IMR-90 (cell line): ENCODE results near the gene NCR2. TPM values are rescaled to one million over a fixed set of nuclear protein-coding genes. Genes with fewer than 3 reads are reported as not detected.

Experiments used
- ATAC-seq: fragments of 200-7000 bp; cut with Tn5 transposase; 2 replicates; pipeline ENCODE4 v1.9.1; 2020; ENCODE audit warnings: low read depth, mild to moderate bottlenecking, moderate library complexity
- BruUV-seq: library from RNA; stranded (reverse); fragments of 400-500 nt; replicated peaks from 2 replicates; lab custom pipeline; 2021; lab: Mats Ljungman, UMichigan
- CTCF ChIA-PET: fragments of 300-600 bp; formaldehyde crosslinking; extraction: SDS; loops from one replicate; lab custom pipeline; 2021; ENCODE audit warnings: antibody characterized with exemption; lab: Yijun Ruan, JAX
- POLR2A ChIA-PET: fragments of 300-600 bp; sonication (Branson Sonifier 250); formaldehyde crosslinking; loops from one replicate; lab custom pipeline; 2022; ENCODE audit warnings: antibody characterized with exemption; ENCODE audit not compliant: unreplicated experiment; lab: Charles Lee
- DNase-seq: peaks from one replicate; pipeline ENCODE4 v3.0.0; 2013
- H2AFZ ChIP-seq: replicated peaks from 2 replicates; pipeline ENCODE3; 2013; ENCODE audit warnings: low read length, mild to moderate bottlenecking; ENCODE audit not compliant: poor library complexity
- H2AK5ac ChIP-seq: 2 replicates; pipeline ENCODE4 v1.6.1; 2013; ENCODE audit warnings: low read depth, low read length, inconsistent platforms
- H2AK9ac ChIP-seq: replicated peaks from 2 replicates; pipeline ENCODE3; 2013; ENCODE audit warnings: mild to moderate bottlenecking, low read depth, low read length, moderate library complexity; ENCODE audit not compliant: poor library complexity
- H2BK120ac ChIP-seq: 2 replicates; pipeline ENCODE4 v1.6.1; 2013; ENCODE audit warnings: low read depth, low read length, inconsistent platforms
- H2BK15ac ChIP-seq: 3 replicates; pipeline ENCODE4 v1.6.1; 2013; ENCODE audit warnings: low read depth, low read length, inconsistent platforms
- H2BK20ac ChIP-seq: 2 replicates; pipeline ENCODE4 v1.6.1; 2013; ENCODE audit warnings: low read depth, mild to moderate bottlenecking, inconsistent platforms, low read length, moderate library complexity
- H2BK5ac ChIP-seq: 2 replicates; pipeline ENCODE4 v1.6.1; 2013; ENCODE audit warnings: mild to moderate bottlenecking, low read depth, low read length, inconsistent platforms; ENCODE audit not compliant: poor library complexity, severe bottlenecking
- H3K14ac ChIP-seq: replicated peaks from 2 replicates; pipeline ENCODE4 v1.6.1; 2013; ENCODE audit warnings: low read depth, low read length, inconsistent platforms
- H3K18ac ChIP-seq: 2 replicates; pipeline ENCODE4 v1.6.1; 2013; ENCODE audit warnings: low read depth, low read length, control low read depth
- H3K23ac ChIP-seq: 2 replicates; pipeline ENCODE4 v1.6.1; 2013; ENCODE audit warnings: low read depth, low read length, inconsistent platforms
- H3K27ac ChIP-seq: 2 replicates; pipeline ENCODE4 v1.5.1; 2013; ENCODE audit warnings: mild to moderate bottlenecking, control low read depth, low read length; ENCODE audit not compliant: insufficient read depth
- H3K27me3 ChIP-seq: 2 replicates; pipeline ENCODE4 v1.6.1; 2013; ENCODE audit warnings: low read length; ENCODE audit not compliant: control insufficient read depth, insufficient read depth
- H3K36me3 ChIP-seq: 2 replicates; pipeline ENCODE4 v1.6.1; 2013; ENCODE audit warnings: low read length, mixed read lengths; ENCODE audit not compliant: control insufficient read depth, insufficient read depth
- H3K4ac ChIP-seq: 2 replicates; pipeline ENCODE4 v1.6.1; 2013; ENCODE audit warnings: low read depth, low read length, inconsistent platforms
- H3K4me1 ChIP-seq: 2 replicates; pipeline ENCODE4 v1.6.1; 2013; ENCODE audit warnings: low read length, mixed read lengths; ENCODE audit not compliant: control insufficient read depth, insufficient read depth
- H3K4me2 ChIP-seq: 2 replicates; pipeline ENCODE4 v1.6.1; 2013; ENCODE audit warnings: low read depth, mild to moderate bottlenecking, control low read depth, low read length, moderate library complexity
- H3K4me3 ChIP-seq: 2 replicates; pipeline ENCODE4 v1.5.1; 2013; ENCODE audit warnings: low read depth, mild to moderate bottlenecking, control low read depth, low read length, moderate library complexity; ENCODE audit not compliant: insufficient read depth
- H3K56ac ChIP-seq: 2 replicates; pipeline ENCODE4 v1.6.1; 2013; ENCODE audit warnings: low read length, inconsistent platforms; ENCODE audit not compliant: insufficient read depth; ENCODE audit errors: extremely low read depth
- H3K79me1 ChIP-seq, 2 experiments: 2 replicates each; pipeline ENCODE4 v1.6.1; 2013; ENCODE audit warnings: low read length in 2 of 2, inconsistent platforms in 1 of 2, low read depth in 1 of 2
- H3K9ac ChIP-seq: 2 replicates; pipeline ENCODE4 v1.6.1; 2013; ENCODE audit warnings: low read depth, low read length, control low read depth
- H3K9me1 ChIP-seq: 2 replicates; pipeline ENCODE4 v1.6.1; 2013; ENCODE audit warnings: low read length, inconsistent platforms; ENCODE audit not compliant: insufficient read depth
- H3K9me3 ChIP-seq: 2 replicates; pipeline ENCODE4 v1.6.1; 2013; ENCODE audit warnings: low read length; ENCODE audit not compliant: control insufficient read depth, insufficient read depth
- H4K20me1 ChIP-seq: 2 replicates; pipeline ENCODE4 v1.6.1; 2013; ENCODE audit warnings: low read length, inconsistent platforms; ENCODE audit not compliant: insufficient read depth
- H4K5ac ChIP-seq: 2 replicates; pipeline ENCODE4 v1.6.1; 2013; ENCODE audit warnings: mild to moderate bottlenecking, low read depth, low read length, control low read depth
- H4K8ac ChIP-seq, 2 experiments: 2 replicates each; pipeline ENCODE4 v1.6.1; 2013; ENCODE audit warnings: low read depth in 2 of 2, low read length in 2 of 2, control low read depth in 1 of 2, inconsistent platforms in 1 of 2
- H4K91ac ChIP-seq: 2 replicates; pipeline ENCODE4 v1.6.1; 2013; ENCODE audit warnings: low read depth, low read length, inconsistent platforms; ENCODE audit not compliant: insufficient read depth
- BHLHE40 ChIP-seq: fragments of 150-350 bp; IDR thresholded peaks from 2 replicates; pipeline ENCODE4 v1.6.1; 2016; ENCODE audit warnings: mild to moderate bottlenecking, low read depth, low read length
- CEBPB ChIP-seq: IDR thresholded peaks from 2 replicates; pipeline ENCODE4 v1.6.1; 2012; ENCODE audit warnings: low read depth, low read length, improper control_type of control experiment
- CHD1 ChIP-seq: IDR thresholded peaks from 2 replicates; pipeline ENCODE4 v1.6.1; 2012; ENCODE audit warnings: low read depth, low read length, improper control_type of control experiment
- FOS ChIP-seq: fragments of 150-350 bp; IDR thresholded peaks from 2 replicates; pipeline ENCODE4 v1.6.1; 2016; ENCODE audit warnings: low read depth, low read length
- MAFK ChIP-seq: IDR thresholded peaks from 2 replicates; pipeline ENCODE4 v1.6.1; 2012; ENCODE audit warnings: low read depth, low read length, improper control_type of control experiment
- MAZ ChIP-seq: IDR thresholded peaks from 2 replicates; pipeline ENCODE4 v1.6.1; 2012; ENCODE audit warnings: low read depth, mild to moderate bottlenecking, low read length, improper control_type of control experiment, moderate library complexity, borderline replicate concordance
- MXI1 ChIP-seq: IDR thresholded peaks from 2 replicates; pipeline ENCODE4 v1.6.1; 2012; ENCODE audit warnings: low read depth, mild to moderate bottlenecking, low read length, moderate library complexity, borderline replicate concordance
- NFE2L2 ChIP-seq: fragments of 150-350 bp; IDR thresholded peaks from 2 replicates; pipeline ENCODE4 v1.6.1; 2016; ENCODE audit warnings: low read depth, mild to moderate bottlenecking, low read length
- POLR2A ChIP-seq: IDR thresholded peaks from 2 replicates; pipeline ENCODE4 v1.6.1; 2012; ENCODE audit warnings: mild to moderate bottlenecking, low read depth, low read length
- RAD21 ChIP-seq: IDR thresholded peaks from 2 replicates; pipeline ENCODE4 v1.6.1; 2012; ENCODE audit warnings: low read length, improper control_type of control experiment
- RCOR1 ChIP-seq: IDR thresholded peaks from 2 replicates; pipeline ENCODE4 v1.6.1; 2012; ENCODE audit warnings: mild to moderate bottlenecking, low read length, improper control_type of control experiment; ENCODE audit not compliant: insufficient replicate concordance
- RFX5 ChIP-seq: IDR thresholded peaks from 2 replicates; pipeline ENCODE4 v1.8.0; 2012; ENCODE audit warnings: low read depth, mild to moderate bottlenecking, low read length, moderate library complexity
- SMC3 ChIP-seq: fragments of 150-350 bp; IDR thresholded peaks from 2 replicates; pipeline ENCODE4 v1.6.1; 2016; ENCODE audit warnings: low read depth, mild to moderate bottlenecking, antibody characterized with exemption, low read length, moderate library complexity
- WGBS, 2 experiments: methylation state at CpG; one replicate each; pipeline versions ENCODE4 v1.1.5 to v1.1.7; 2013; ENCODE audit warnings: missing lambda C conversion rate in 2 of 2; ENCODE audit not compliant: insufficient read length in 1 of 2; ENCODE audit errors: extremely low coverage in 2 of 2; 5-methylcytosine and 5-hydroxymethylcytosine counted together
- dilution Hi-C: fragments of 300-500 bp; cut with HindIII; formaldehyde crosslinking; loops from one replicate; pipeline ENCODE4 v1.14.3; 2018; ENCODE audit warnings: low sequenced_read_pairs; ENCODE audit not compliant: unreplicated experiment
- in situ Hi-C: fragments of 300-500 bp; cut with MboI; formaldehyde crosslinking; loops from 3 replicates; pipeline ENCODE4 v1.14.3; 2019; ENCODE audit warnings: low sequenced_read_pairs, inconsistent platforms, mixed read lengths
- intact Hi-C: fragments of 100-400 bp; cut with micrococcal nuclease; formaldehyde crosslinking; loops from 2 replicates; pipeline ENCODE4 v1.10.0; 2022
- polyA plus RNA-seq, 3 experiments: library from polyadenylated mRNA; depleted of rRNA; stranded (reverse); fragments of >200 nt; gene quantifications; 2 replicates each; pipeline ENCODE4 v1.2.3, GENCODE V29; 2012; ENCODE audit warnings: low replicate concordance in 1 of 3
- total RNA-seq: library from RNA; depleted of rRNA; stranded (reverse); fragments of >200 nt; gene quantifications from 2 replicates; pipeline ENCODE4 v1.2.3, GENCODE V29; 2012
- TF ChIP-seq, protein P1 (sequence below): conservative IDR thresholded peaks from 2 replicates; pipeline ENCODE4 v1.5.1; 2012; ENCODE audit warnings: mild to moderate bottlenecking, low read depth, low read length, improper control_type of control experiment
- TF ChIP-seq, protein P2 (sequence below): fragments of 150-350 bp; IDR thresholded peaks from 2 replicates; pipeline ENCODE4 v1.6.1; 2016; ENCODE audit warnings: low read depth, mild to moderate bottlenecking, low read length, moderate library complexity, borderline replicate concordance
- TF ChIP-seq, protein P3 (sequence below): fragments of 150-350 bp; IDR thresholded peaks from 2 replicates; pipeline ENCODE4 v1.6.1; 2017; ENCODE audit warnings: mild to moderate bottlenecking, antibody characterized with exemption, low read length, low read depth

NCR2 gene
- total and polyA plus RNA-seq, 2 of the 4 experiments (the other 2 are of a cell fraction) = not detected

DNA sequence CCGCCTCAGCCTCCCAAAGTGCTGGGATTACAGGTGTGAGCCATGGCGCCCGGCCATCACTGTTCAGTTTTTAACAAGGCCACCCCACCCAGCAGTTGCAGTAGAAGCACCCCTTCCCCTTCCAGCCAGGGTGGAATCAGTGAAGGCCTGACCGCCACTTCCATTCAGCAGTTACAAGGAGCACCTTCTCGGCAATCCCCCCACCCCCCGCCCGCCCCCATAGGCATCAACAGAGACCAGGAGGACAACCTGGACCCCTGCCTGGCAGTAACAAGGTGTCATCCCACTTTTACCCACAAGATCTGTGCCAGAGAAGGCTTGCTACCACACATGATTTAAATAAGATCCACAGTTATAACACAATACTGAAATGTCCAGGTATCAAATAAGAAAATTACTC is 23.1 kb downstream of the NCR2 start:
- H2BK15ac ChIP-seq = no peak overlapping the region
- TF ChIP-seq CEBPB (no peak), MAZ (no peak), POLR2A (no peak), SMC3 (no peak), CHD1 (no peak), BHLHE40 (no peak), NFE2L2 (no peak), FOS (no peak), MAFK (no peak), RAD21 (no peak), MXI1 (no peak), RCOR1 (no peak), RFX5 (no peak)
- TF ChIP-seq, protein P1, sequence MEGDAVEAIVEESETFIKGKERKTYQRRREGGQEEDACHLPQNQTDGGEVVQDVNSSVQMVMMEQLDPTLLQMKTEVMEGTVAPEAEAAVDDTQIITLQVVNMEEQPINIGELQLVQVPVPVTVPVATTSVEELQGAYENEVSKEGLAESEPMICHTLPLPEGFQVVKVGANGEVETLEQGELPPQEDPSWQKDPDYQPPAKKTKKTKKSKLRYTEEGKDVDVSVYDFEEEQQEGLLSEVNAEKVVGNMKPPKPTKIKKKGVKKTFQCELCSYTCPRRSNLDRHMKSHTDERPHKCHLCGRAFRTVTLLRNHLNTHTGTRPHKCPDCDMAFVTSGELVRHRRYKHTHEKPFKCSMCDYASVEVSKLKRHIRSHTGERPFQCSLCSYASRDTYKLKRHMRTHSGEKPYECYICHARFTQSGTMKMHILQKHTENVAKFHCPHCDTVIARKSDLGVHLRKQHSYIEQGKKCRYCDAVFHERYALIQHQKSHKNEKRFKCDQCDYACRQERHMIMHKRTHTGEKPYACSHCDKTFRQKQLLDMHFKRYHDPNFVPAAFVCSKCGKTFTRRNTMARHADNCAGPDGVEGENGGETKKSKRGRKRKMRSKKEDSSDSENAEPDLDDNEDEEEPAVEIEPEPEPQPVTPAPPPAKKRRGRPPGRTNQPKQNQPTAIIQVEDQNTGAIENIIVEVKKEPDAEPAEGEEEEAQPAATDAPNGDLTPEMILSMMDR = no peak
- TF ChIP-seq, protein P2, sequence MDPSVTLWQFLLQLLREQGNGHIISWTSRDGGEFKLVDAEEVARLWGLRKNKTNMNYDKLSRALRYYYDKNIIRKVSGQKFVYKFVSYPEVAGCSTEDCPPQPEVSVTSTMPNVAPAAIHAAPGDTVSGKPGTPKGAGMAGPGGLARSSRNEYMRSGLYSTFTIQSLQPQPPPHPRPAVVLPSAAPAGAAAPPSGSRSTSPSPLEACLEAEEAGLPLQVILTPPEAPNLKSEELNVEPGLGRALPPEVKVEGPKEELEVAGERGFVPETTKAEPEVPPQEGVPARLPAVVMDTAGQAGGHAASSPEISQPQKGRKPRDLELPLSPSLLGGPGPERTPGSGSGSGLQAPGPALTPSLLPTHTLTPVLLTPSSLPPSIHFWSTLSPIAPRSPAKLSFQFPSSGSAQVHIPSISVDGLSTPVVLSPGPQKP = no peak
- TF ChIP-seq, protein P3, sequence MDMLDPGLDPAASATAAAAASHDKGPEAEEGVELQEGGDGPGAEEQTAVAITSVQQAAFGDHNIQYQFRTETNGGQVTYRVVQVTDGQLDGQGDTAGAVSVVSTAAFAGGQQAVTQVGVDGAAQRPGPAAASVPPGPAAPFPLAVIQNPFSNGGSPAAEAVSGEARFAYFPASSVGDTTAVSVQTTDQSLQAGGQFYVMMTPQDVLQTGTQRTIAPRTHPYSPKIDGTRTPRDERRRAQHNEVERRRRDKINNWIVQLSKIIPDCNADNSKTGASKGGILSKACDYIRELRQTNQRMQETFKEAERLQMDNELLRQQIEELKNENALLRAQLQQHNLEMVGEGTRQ = no peak
- ChIA-PET CTCF (no interaction called here), POLR2A (no interaction called here)
- H4K91ac ChIP-seq = no peak overlapping the region
- no peaks in the 10 kb centered on the region for H4K20me1 ChIP-seq
- no peak overlapping the region for H2AFZ ChIP-seq
- H3K4ac ChIP-seq = no peak overlapping the region
- no peaks in the 10 kb centered on the region for H3K36me3 ChIP-seq
- H2BK20ac ChIP-seq = no peak overlapping the region
- WGBS, 2 experiments = no CpG with 5 or more reads among the region's 7 CpGs
- peaks cover 8% of the 10 kb centered on the region for H3K9me3 ChIP-seq
- H3K9ac ChIP-seq = no peak overlapping the region
- dilution Hi-C loops = no loop called here
- no peak overlapping the region for H4K5ac ChIP-seq
- no TSS peak for BruUV-seq
- H2BK120ac ChIP-seq = no peak overlapping the region
- H3K79me1 ChIP-seq = no peaks in the 10 kb centered on the region
- no peak for DNase-seq
- H3K18ac ChIP-seq = no peak overlapping the region
- in situ Hi-C loops = no loop called here
- H3K23ac ChIP-seq = no peak overlapping the region
- no peak overlapping the region for H3K27ac ChIP-seq
- no peaks in the 10 kb centered on the region for H3K4me1 ChIP-seq
- H4K8ac ChIP-seq = no peak overlapping the region
- intact Hi-C loops = no loop called here
- no peak overlapping the region for H2AK9ac ChIP-seq
- no peak for ATAC-seq
- H3K14ac ChIP-seq = no peak overlapping the region
- H2BK5ac ChIP-seq = no peak overlapping the region
- H3K27me3 ChIP-seq = peaks cover 4% of the 10 kb centered on the region
- H2AK5ac ChIP-seq = no peak overlapping the region
- no peak overlapping the region for H3K4me3 ChIP-seq
- no peaks in the 10 kb centered on the region for H3K9me1 ChIP-seq
- no peak overlapping the region for H3K56ac ChIP-seq
- H3K4me2 ChIP-seq = no peak overlapping the region
